B cell (primary cell): Measurements from ENCODE around the gene ARHGEF37. TPM values are rescaled to one million over a fixed set of nuclear protein-coding genes. Genes with fewer than 3 reads are reported as not detected.

Experiments
- ATAC-seq: fragments of 200-7000 bp; cut with Tn5 transposase; one replicate; pipeline ENCODE4 v1.10.0; 2021; ENCODE audit warnings: low read depth, mild to moderate bottlenecking, moderate number of reproducible peaks, moderate library complexity
- CTCF ChIA-PET: fragments of 350-600 bp; sonication (Branson Sonifier 250); formaldehyde crosslinking; loops from one replicate; lab custom pipeline; 2021; ENCODE audit warnings: antibody characterized with exemption, inconsistent platforms; lab: Charles Lee
- POLR2A ChIA-PET: fragments of 350-600 bp; sonication (Branson Sonifier 250); formaldehyde crosslinking; loops from one replicate; lab custom pipeline; 2021; ENCODE audit warnings: antibody characterized with exemption; lab: Charles Lee
- DNase-seq: peaks from one replicate; pipeline ENCODE4 v3.0.0; 2013
- H2AFZ ChIP-seq: 2 replicates; pipeline ENCODE4 v1.6.1; 2012; ENCODE audit warnings: mild to moderate bottlenecking, low read depth, low read length; ENCODE audit not compliant: insufficient read depth, poor library complexity, severe bottlenecking
- H3K27ac ChIP-seq, 2 donors: 1 replicate in 1 of 2; 2 replicates in 1 of 2; pipeline ENCODE4 v1.5.1; 2012 to 2013; ENCODE audit warnings: low read length in 2 of 2, mild to moderate bottlenecking in 2 of 2, moderate library complexity in 1 of 2
- H3K27me3 ChIP-seq, 4 experiments: fragments of 200-600 bp in 1 of 4; sonication (generic) in 1 of 4; replicated peaks in 1 of 4; 1 replicate in 2 of 4; 2 replicates in 2 of 4; pipeline versions ENCODE4 v1.6.1 to v1.7.0; 2013 to 2016; ENCODE audit warnings: low read length in 3 of 4, mild to moderate bottlenecking in 2 of 4, mixed read lengths in 1 of 4, moderate library complexity in 1 of 4; ENCODE audit not compliant: insufficient read depth in 4 of 4, control insufficient read depth in 3 of 4; ENCODE audit errors: control extremely low read depth in 1 of 4
- H3K36me3 ChIP-seq, 2 experiments: replicated peaks in 1 of 2; 1 replicate in 1 of 2; 2 replicates in 1 of 2; pipeline versions ENCODE4 v1.6.1 to v1.7.1; 2013; ENCODE audit warnings: low read length in 1 of 2; ENCODE audit not compliant: insufficient read depth in 2 of 2, control insufficient read depth in 1 of 2; ENCODE audit errors: control extremely low read depth in 1 of 2, extremely low read depth in 1 of 2
- H3K4me1 ChIP-seq, 2 donors: fragments of 200-600 bp in 1 of 2; sonication (generic) in 1 of 2; 1 replicate in 1 of 2; 2 replicates in 1 of 2; pipeline versions ENCODE4 v1.5.1 to v1.6.1; 2013 to 2017; ENCODE audit warnings: low read length in 2 of 2; ENCODE audit not compliant: control insufficient read depth in 2 of 2, insufficient read depth in 2 of 2
- H3K4me2 ChIP-seq: replicated peaks from 2 replicates; pipeline ENCODE3; 2012; ENCODE audit warnings: mild to moderate bottlenecking, low read depth, low read length; ENCODE audit not compliant: poor library complexity, severe bottlenecking
- H3K4me3 ChIP-seq, 5 experiments: fragments of 200-600 bp in 1 of 5; sonication (generic) in 1 of 5; 1 replicate in 3 of 5; 2 replicates in 2 of 5; pipeline versions ENCODE4 v1.5.1 to v1.7.0; 2011 to 2016; ENCODE audit warnings: low read length in 4 of 5, mild to moderate bottlenecking in 4 of 5, low read depth in 2 of 5, control low read depth in 1 of 5, moderate library complexity in 1 of 5; ENCODE audit not compliant: insufficient read depth in 1 of 5; ENCODE audit errors: control extremely low read depth in 1 of 5, extremely low read depth in 1 of 5
- H3K79me2 ChIP-seq: fragments of 200-600 bp; sonication (generic); one replicate; pipeline ENCODE4 v1.6.0; 2016; ENCODE audit warnings: low read length; ENCODE audit not compliant: control insufficient read depth, insufficient read depth
- H3K9ac ChIP-seq: fragments of 200-600 bp; sonication (generic); 2 replicates; pipeline ENCODE4 v1.6.1; 2017; ENCODE audit warnings: mild to moderate bottlenecking, low read length, moderate library complexity
- H3K9me3 ChIP-seq, 3 donors: one replicate each; pipeline versions ENCODE4 v1.6.1 to v1.7.1; 2013; ENCODE audit warnings: low read length in 2 of 3; ENCODE audit not compliant: control insufficient read depth in 2 of 3, insufficient read depth in 1 of 3; ENCODE audit errors: control extremely low read depth in 1 of 3
- H4K20me1 ChIP-seq: 2 replicates; pipeline ENCODE4 v1.6.0; 2012; ENCODE audit warnings: mild to moderate bottlenecking, low read length; ENCODE audit not compliant: insufficient read depth, control insufficient read depth, poor library complexity, severe bottlenecking
- H3K27ac Mint-ChIP-seq: one replicate; pipeline ENCODE4 v1.8.0; 2021; ENCODE audit warnings: mixed read lengths
- H3K27me3 Mint-ChIP-seq: one replicate; pipeline ENCODE4 v1.8.0; 2021; ENCODE audit warnings: mixed read lengths
- H3K4me1 Mint-ChIP-seq: one replicate; pipeline ENCODE4 v1.8.0; 2021; ENCODE audit warnings: mixed read lengths
- H3K4me3 Mint-ChIP-seq: one replicate; pipeline ENCODE4 v1.8.0; 2021; ENCODE audit warnings: mixed read lengths
- H3K9me3 Mint-ChIP-seq: one replicate; pipeline ENCODE4 v1.8.0; 2022; ENCODE audit warnings: mixed read lengths; ENCODE audit not compliant: insufficient read depth
- CTCF ChIP-seq: fragments of 200-600 bp; IDR thresholded peaks from one replicate; pipeline ENCODE4 v1.8.0; 2022; ENCODE audit warnings: antibody characterized with exemption, mild to moderate bottlenecking
- EZH2 ChIP-seq: IDR thresholded peaks from 2 replicates; pipeline ENCODE4 v1.6.1; 2012; ENCODE audit warnings: borderline replicate concordance, low read depth, mild to moderate bottlenecking, moderate library complexity, low read length; ENCODE audit not compliant: insufficient read depth, poor library complexity, severe bottlenecking
- WGBS: methylation state at CpG from one replicate; pipeline ENCODE4 v1.1.5; 2013; ENCODE audit warnings: missing lambda C conversion rate; ENCODE audit not compliant: insufficient coverage; 5-methylcytosine and 5-hydroxymethylcytosine counted together
- intact Hi-C: fragments of 100-400 bp; cut with micrococcal nuclease; formaldehyde crosslinking; loops from one replicate; pipeline ENCODE4 v1.10.0; 2022
- polyA plus RNA-seq: library from polyadenylated mRNA; depleted of rRNA; stranded (reverse); fragments of >200 nt; gene quantifications from 2 replicates; pipeline ENCODE4 v1.2.3, GENCODE V29; 2012
- total RNA-seq, 2 donors: library from RNA; stranded (reverse); fragments of 120-200 nt in 1 of 2; gene quantifications; 1 replicate in 1 of 2; 2 replicates in 1 of 2; pipeline versions ENCODE4 v1.2.3 to v1.2.4, GENCODE V29; 2013 to 2022

Gene ARHGEF37
- total and polyA plus RNA-seq, 2 donors (not counting 1 experiment from before 2014, with no cell fraction given), result 0.06 to 1.7 TPM

GRCh38 chr5:149621415-149622098 is 40.3 kb downstream of the ARHGEF37 start:
- no peak for TF ChIP-seq CTCF
- no peak for TF ChIP-seq EZH2
- no peaks in the 10 kb centered on the region for H3K79me2 ChIP-seq
- no peaks in the 10 kb centered on the region for H3K27me3 ChIP-seq
- no peaks in the 10 kb centered on the region for H3K9me3 Mint-ChIP-seq
- no peaks in the 10 kb centered on the region for H3K36me3 ChIP-seq
- no peaks in the 10 kb centered on the region for H4K20me1 ChIP-seq
- H3K9me3 ChIP-seq, result no peaks in the 10 kb centered on the region
- peaks cover 22% of the 10 kb centered on the region for H3K4me1 Mint-ChIP-seq
- H3K9ac ChIP-seq, result no peak overlapping the region
- intact Hi-C loops, result no loop called here
- H3K27ac ChIP-seq, result no peak overlapping the region
- H3K4me1 ChIP-seq, result peaks cover 3 to 24% of the 10 kb centered on the region in 2 donors
- no peak overlapping the region for H3K4me3 ChIP-seq
- DNase-seq, result no peak
- POLR2A ChIA-PET, result no interaction called here
- H3K4me3 Mint-ChIP-seq, result no peak overlapping the region
- H3K27ac Mint-ChIP-seq, result no peak overlapping the region
- no peak overlapping the region for H3K4me2 ChIP-seq
- H3K27me3 Mint-ChIP-seq, result no peaks in the 10 kb centered on the region
- CTCF ChIA-PET, result interaction anchor here (1.1 kb wide), 1 partner anchor 231 kb away, joined by 3 read pairs; no protein-coding TSS in a partner anchor
- H2AFZ ChIP-seq, result no peak overlapping the region
- WGBS, result 98% methylated on average over 9 of the region's 10 CpGs
- ATAC-seq, result no peak

DNA sequence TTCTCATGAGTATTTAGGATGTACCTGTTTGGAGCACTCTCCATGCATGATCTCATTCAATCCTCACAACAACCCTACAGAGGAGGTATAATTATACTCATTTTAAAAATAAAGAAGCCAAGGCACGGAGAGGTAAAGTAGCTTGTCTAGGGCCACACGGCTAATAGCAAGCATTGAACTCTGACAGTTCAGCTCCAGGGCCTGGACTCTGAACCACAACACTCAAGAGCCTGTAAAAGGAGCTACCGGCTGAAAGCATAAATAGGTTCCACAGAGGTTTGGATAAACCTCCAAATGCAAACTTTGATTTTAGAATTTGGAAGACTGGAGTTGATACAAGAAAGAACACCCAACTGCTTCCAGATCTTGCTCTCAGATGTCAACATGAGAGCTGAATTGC is 41.2 kb downstream of the ARHGEF37 start:
- H3K27ac ChIP-seq, result no peak overlapping the region
- no peak overlapping the region for H3K9ac ChIP-seq
- H3K9me3 ChIP-seq, result no peaks in the 10 kb centered on the region
- no peak overlapping the region for H3K4me3 ChIP-seq
- no peaks in the 10 kb centered on the region for H3K79me2 ChIP-seq
- DNase-seq (no peak), ATAC-seq (no peak)
- peaks cover 3 to 16% of the 10 kb centered on the region in 2 donors for H3K4me1 ChIP-seq
- TF ChIP-seq EZH2 (no peak), CTCF (no peak)
- ChIA-PET CTCF (interaction anchor here (0.6 to 2.0 kb wide), 4 partner anchors 16 to 238 kb away, joined by 3 to 6 read pairs (median 5); no protein-coding TSS in a partner anchor), POLR2A (no interaction called here)
- H4K20me1 ChIP-seq, result no peaks in the 10 kb centered on the region
- Mint-ChIP-seq H3K9me3 (no peaks in the 10 kb centered on the region), H3K4me3 (no peak overlapping the region), H3K27me3 (no peaks in the 10 kb centered on the region), H3K4me1 (peaks cover 13% of the 10 kb centered on the region), H3K27ac (no peak overlapping the region)
- no peak overlapping the region for H3K4me2 ChIP-seq
- H3K27me3 ChIP-seq, result no peaks in the 10 kb centered on the region
- intact Hi-C loops, result no loop called here
- no peak overlapping the region for H2AFZ ChIP-seq
- WGBS, result 86% methylated on average over 1 of the region's 3 CpGs
- H3K36me3 ChIP-seq, result no peaks in the 10 kb centered on the region
